Muscle layer of colon (tissue), 2 donors: ENCODE data around the gene EPB41L2.
"Not testable (repeated sequence)": the region's sequence is repeated elsewhere in the genome, so short reads cannot be mapped to it uniquely, and the experiment has no call there.

Source experiments
- H3K27ac ChIP-seq: one replicate; pipeline ENCODE4 v1.7.0; 2013; ENCODE audit warnings: low read depth, mild to moderate bottlenecking, low read length, moderate library complexity
- H3K27me3 ChIP-seq, 2 donors: one replicate each; pipeline ENCODE4 v1.7.0; 2013; ENCODE audit warnings: low read length in 2 of 2, mild to moderate bottlenecking in 2 of 2; ENCODE audit not compliant: insufficient read depth in 2 of 2, control insufficient read depth in 1 of 2
- H3K36me3 ChIP-seq: one replicate; pipeline ENCODE4 v1.7.0; 2013; ENCODE audit warnings: mild to moderate bottlenecking, low read length; ENCODE audit not compliant: insufficient read depth
- H3K4me1 ChIP-seq: one replicate; pipeline ENCODE4 v1.7.0; 2013; ENCODE audit warnings: mild to moderate bottlenecking, low read length; ENCODE audit not compliant: insufficient read depth
- H3K4me3 ChIP-seq, 2 donors: one replicate each; pipeline ENCODE4 v1.7.0; 2013; ENCODE audit warnings: low read length in 2 of 2, low read depth in 1 of 2, mild to moderate bottlenecking in 1 of 2, moderate library complexity in 1 of 2
- H3K9ac ChIP-seq: one replicate; pipeline ENCODE4 v1.7.0; 2013; ENCODE audit warnings: low read length
- H3K9me3 ChIP-seq: one replicate; pipeline ENCODE4 v1.7.0; 2013; ENCODE audit warnings: mild to moderate bottlenecking, low read length
- donor health status: abdominal sarcoma.
- donor health status: Adenocarcinoma of cecum.

Gene EPB41L2

GRCh38 chr6:131009790-131010189, 53.3 kb downstream of the EPB41L2 start:
- no peak overlapping the region for H3K27ac ChIP-seq
- H3K4me3 ChIP-seq, result no peak overlapping the region
- H3K36me3 ChIP-seq, result no peaks in the 10 kb centered on the region
- H3K27me3 ChIP-seq, result no peaks in the 10 kb centered on the region
- no peaks in the 10 kb centered on the region for H3K9me3 ChIP-seq
- H3K9ac ChIP-seq, result no peak overlapping the region
- peaks cover 15% of the 10 kb centered on the region for H3K4me1 ChIP-seq

- not testable (repeated sequence) for H3K27me3 ChIP-seq, H3K9ac ChIP-seq, H3K4me3 ChIP-seq, H3K4me1 ChIP-seq, H3K36me3 ChIP-seq, H3K9me3 ChIP-seq, H3K27ac ChIP-seq
Measured at GRCh38 chr6:131008965-131009364, 54.1 kb downstream of the EPB41L2 start.

GRCh38 chr6:131007964-131008363, 55.1 kb downstream of the EPB41L2 start:
- H3K4me1 ChIP-seq, result not testable (repeated sequence)

GRCh38 chr6:131007286-131007685, 55.8 kb downstream of the EPB41L2 start:
- H3K9me3 ChIP-seq, result no peaks in the 10 kb centered on the region
- no peak overlapping the region for H3K9ac ChIP-seq
- H3K27ac ChIP-seq, result no peak overlapping the region
- H3K36me3 ChIP-seq, result no peaks in the 10 kb centered on the region
- H3K4me1 ChIP-seq, result no peaks in the 10 kb centered on the region
- H3K4me3 ChIP-seq, result no peak overlapping the region
- no peaks in the 10 kb centered on the region for H3K27me3 ChIP-seq

More at GRCh38 chr6:131007964-131008363, 55.1 kb downstream of the EPB41L2 start:
- H3K36me3 ChIP-seq, H3K9ac ChIP-seq, H3K9me3 ChIP-seq, H3K27ac ChIP-seq, H3K27me3 ChIP-seq: not testable (repeated sequence)
- H3K4me3 ChIP-seq, result peak overlapping the region in 1 of 2 donors; percentile 3

- H3K9ac ChIP-seq, result no peak overlapping the region
- no peaks in the 10 kb centered on the region for H3K36me3 ChIP-seq
- H3K27me3 ChIP-seq, result no peaks in the 10 kb centered on the region
- no peak overlapping the region for H3K27ac ChIP-seq
- H3K4me1 ChIP-seq, result no peaks in the 10 kb centered on the region
- no peak overlapping the region for H3K4me3 ChIP-seq
- H3K9me3 ChIP-seq, result no peaks in the 10 kb centered on the region
Measured at GRCh38 chr6:131005439-131006016, 57.5 kb downstream of the EPB41L2 start.

GRCh38 chr6:131004936-131005335, 58.1 kb downstream of the EPB41L2 start:
- H3K27ac ChIP-seq, result no peak overlapping the region
- no peaks in the 10 kb centered on the region for H3K27me3 ChIP-seq
- H3K4me1 ChIP-seq, result no peaks in the 10 kb centered on the region
- H3K9ac ChIP-seq, result peak overlapping the region; percentile 10
- no peaks in the 10 kb centered on the region for H3K36me3 ChIP-seq
- no peak overlapping the region for H3K4me3 ChIP-seq
- H3K9me3 ChIP-seq, result no peaks in the 10 kb centered on the region

GRCh38 chr6:131004387-131004755, 58.7 kb downstream of the EPB41L2 start:
- no peaks in the 10 kb centered on the region for H3K36me3 ChIP-seq
- no peak overlapping the region for H3K4me3 ChIP-seq
- no peaks in the 10 kb centered on the region for H3K27me3 ChIP-seq
- H3K9ac ChIP-seq, result peak overlapping the region; percentile 10
- H3K9me3 ChIP-seq, result no peaks in the 10 kb centered on the region
- H3K4me1 ChIP-seq, result no peaks in the 10 kb centered on the region
- H3K27ac ChIP-seq, result no peak overlapping the region

- Histone ChIP-seq H3K4me3 (no peak overlapping the region), H3K9me3 (no peaks in the 10 kb centered on the region), H3K27me3 (no peaks in the 10 kb centered on the region), H3K36me3 (no peaks in the 10 kb centered on the region), H3K4me1 (no peaks in the 10 kb centered on the region), H3K9ac (no peak overlapping the region), H3K27ac (no peak overlapping the region)
Measured at GRCh38 chr6:131003488-131004386, 59.3 kb downstream of the EPB41L2 start.

GRCh38 chr6:131002661-131002980, 60.4 kb downstream of the EPB41L2 start:
- Histone ChIP-seq H3K4me3 (no peak overlapping the region), H3K9me3 (no peaks in the 10 kb centered on the region), H3K27me3 (no peaks in the 10 kb centered on the region), H3K9ac (no peak overlapping the region), H3K27ac (no peak overlapping the region), H3K4me1 (peaks cover under 1% of the 10 kb centered on the region), H3K36me3 (no peaks in the 10 kb centered on the region)

GRCh38 chr6:131001945-131002660, 60.9 kb downstream of the EPB41L2 start:
- no peak overlapping the region for H3K4me3 ChIP-seq
- H3K9ac ChIP-seq, result no peak overlapping the region
- no peaks in the 10 kb centered on the region for H3K9me3 ChIP-seq
- no peaks in the 10 kb centered on the region for H3K36me3 ChIP-seq
- H3K4me1 ChIP-seq, result peaks cover 6% of the 10 kb centered on the region
- no peaks in the 10 kb centered on the region for H3K27me3 ChIP-seq
- no peak overlapping the region for H3K27ac ChIP-seq

- Histone ChIP-seq H3K36me3 (no peaks in the 10 kb centered on the region), H3K9me3 (no peaks in the 10 kb centered on the region), H3K27ac (no peak overlapping the region), H3K4me1 (peaks cover 7% of the 10 kb centered on the region), H3K4me3 (no peak overlapping the region), H3K27me3 (no peaks in the 10 kb centered on the region), H3K9ac (no peak overlapping the region)
Measured at GRCh38 chr6:131001111-131001736, 61.8 kb downstream of the EPB41L2 start.
